ENCODE results near the gene MTHFD1L. TPM values are rescaled to one million over a fixed set of nuclear protein-coding genes. Genes with fewer than 3 reads are reported as not detected.

The MTHFD1L gene
- total and polyA plus RNA-seq, 9 of the 15 experiments (the other 6 are each of a cell fraction or from before 2014, with no cell fraction given), result 20.9 to 128 (median 61.0) TPM

DNA sequence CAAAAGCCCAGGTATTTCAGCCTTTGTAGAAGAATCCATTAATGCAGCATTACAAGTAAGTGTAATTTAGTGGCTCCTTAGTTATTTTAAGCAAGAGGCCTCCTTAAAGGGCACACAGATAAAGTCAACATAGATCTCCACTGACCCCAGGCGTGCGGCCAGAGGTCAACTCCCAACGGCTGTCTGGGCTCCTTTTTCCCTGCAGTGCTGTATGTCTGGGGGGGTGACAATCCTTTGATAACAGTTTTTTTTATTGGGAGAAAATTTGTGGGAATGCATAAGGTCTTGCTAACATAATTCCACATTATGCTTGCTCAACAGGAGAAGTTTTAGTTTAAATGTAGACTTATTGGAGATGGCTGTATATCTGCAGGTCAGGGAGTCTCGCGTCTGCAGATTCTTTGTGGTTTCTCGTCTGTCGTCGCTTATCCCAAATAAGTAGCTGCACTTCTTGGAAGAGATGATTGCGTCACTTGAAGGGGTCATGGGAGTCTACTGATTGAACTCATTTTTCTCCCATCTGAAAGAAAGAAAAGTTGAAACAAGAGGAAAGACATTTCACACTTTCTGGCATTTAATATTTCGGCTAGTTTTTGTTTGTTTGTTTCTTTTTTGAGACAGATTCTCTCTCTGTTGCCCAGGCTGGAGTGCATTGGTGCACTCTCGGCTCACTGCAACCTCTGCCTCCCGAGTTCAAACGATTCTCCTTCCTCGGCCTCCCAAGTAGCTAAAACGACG, 222.5 kb downstream of the MTHFD1L start (continued):
- TF ChIP-seq, protein P1, sequence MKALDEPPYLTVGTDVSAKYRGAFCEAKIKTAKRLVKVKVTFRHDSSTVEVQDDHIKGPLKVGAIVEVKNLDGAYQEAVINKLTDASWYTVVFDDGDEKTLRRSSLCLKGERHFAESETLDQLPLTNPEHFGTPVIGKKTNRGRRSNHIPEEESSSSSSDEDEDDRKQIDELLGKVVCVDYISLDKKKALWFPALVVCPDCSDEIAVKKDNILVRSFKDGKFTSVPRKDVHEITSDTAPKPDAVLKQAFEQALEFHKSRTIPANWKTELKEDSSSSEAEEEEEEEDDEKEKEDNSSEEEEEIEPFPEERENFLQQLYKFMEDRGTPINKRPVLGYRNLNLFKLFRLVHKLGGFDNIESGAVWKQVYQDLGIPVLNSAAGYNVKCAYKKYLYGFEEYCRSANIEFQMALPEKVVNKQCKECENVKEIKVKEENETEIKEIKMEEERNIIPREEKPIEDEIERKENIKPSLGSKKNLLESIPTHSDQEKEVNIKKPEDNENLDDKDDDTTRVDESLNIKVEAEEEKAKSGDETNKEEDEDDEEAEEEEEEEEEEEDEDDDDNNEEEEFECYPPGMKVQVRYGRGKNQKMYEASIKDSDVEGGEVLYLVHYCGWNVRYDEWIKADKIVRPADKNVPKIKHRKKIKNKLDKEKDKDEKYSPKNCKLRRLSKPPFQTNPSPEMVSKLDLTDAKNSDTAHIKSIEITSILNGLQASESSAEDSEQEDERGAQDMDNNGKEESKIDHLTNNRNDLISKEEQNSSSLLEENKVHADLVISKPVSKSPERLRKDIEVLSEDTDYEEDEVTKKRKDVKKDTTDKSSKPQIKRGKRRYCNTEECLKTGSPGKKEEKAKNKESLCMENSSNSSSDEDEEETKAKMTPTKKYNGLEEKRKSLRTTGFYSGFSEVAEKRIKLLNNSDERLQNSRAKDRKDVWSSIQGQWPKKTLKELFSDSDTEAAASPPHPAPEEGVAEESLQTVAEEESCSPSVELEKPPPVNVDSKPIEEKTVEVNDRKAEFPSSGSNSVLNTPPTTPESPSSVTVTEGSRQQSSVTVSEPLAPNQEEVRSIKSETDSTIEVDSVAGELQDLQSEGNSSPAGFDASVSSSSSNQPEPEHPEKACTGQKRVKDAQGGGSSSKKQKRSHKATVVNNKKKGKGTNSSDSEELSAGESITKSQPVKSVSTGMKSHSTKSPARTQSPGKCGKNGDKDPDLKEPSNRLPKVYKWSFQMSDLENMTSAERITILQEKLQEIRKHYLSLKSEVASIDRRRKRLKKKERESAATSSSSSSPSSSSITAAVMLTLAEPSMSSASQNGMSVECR (CRISPR knock-in tag; IDR thresholded peaks at IDR 0.05), result no peak
- TF ChIP-seq SMAD3 (CRISPR knock-in tag; conservative IDR thresholded peaks at IDR 0.05) (no peak), ZNF589 (CRISPR knock-in tag; IDR thresholded peaks at IDR 0.05; ENCODE audit: low read depth) (0 out of 2 replicates have a peak, but pooled peaks have one; percentile 44), ZBTB33 (CRISPR knock-in tag; IDR thresholded peaks at IDR 0.05) (no peak), FOXP1 (CRISPR knock-in tag; IDR thresholded peaks at IDR 0.05) (no peak), ZNF253 (CRISPR knock-in tag; conservative IDR thresholded peaks at IDR 0.05) (no peak), ZNF121 (CRISPR knock-in tag; conservative IDR thresholded peaks at IDR 0.05) (no peak), PTRF (tag; IDR thresholded peaks at IDR 0.05) (no peak), ZNF212 (CRISPR knock-in tag; IDR thresholded peaks at IDR 0.05) (no peak), HDGF (IDR thresholded peaks at IDR 0.05) (no peak), PML (IDR thresholded peaks at IDR 0.05; ENCODE audit: low read length) (peak; percentile 56; the same call in 1 of the 2 replicates), ZNF175 (CRISPR knock-in tag; IDR thresholded peaks at IDR 0.05; ENCODE audit: low read depth) (0 out of 2 replicates have a peak, but pooled peaks have one; percentile 54), PURB (CRISPR knock-in tag; IDR thresholded peaks at IDR 0.05; ENCODE audit: low read depth) (no peak), ATF6 (CRISPR knock-in tag; IDR thresholded peaks at IDR 0.05) (no peak), FOXK1 (CRISPR knock-in tag; IDR thresholded peaks at IDR 0.05; ENCODE audit: borderline replicate concordance) (no peak), ZNF239 (CRISPR knock-in tag; IDR thresholded peaks at IDR 0.05) (no peak)
- TF ChIP-seq, protein P2, sequence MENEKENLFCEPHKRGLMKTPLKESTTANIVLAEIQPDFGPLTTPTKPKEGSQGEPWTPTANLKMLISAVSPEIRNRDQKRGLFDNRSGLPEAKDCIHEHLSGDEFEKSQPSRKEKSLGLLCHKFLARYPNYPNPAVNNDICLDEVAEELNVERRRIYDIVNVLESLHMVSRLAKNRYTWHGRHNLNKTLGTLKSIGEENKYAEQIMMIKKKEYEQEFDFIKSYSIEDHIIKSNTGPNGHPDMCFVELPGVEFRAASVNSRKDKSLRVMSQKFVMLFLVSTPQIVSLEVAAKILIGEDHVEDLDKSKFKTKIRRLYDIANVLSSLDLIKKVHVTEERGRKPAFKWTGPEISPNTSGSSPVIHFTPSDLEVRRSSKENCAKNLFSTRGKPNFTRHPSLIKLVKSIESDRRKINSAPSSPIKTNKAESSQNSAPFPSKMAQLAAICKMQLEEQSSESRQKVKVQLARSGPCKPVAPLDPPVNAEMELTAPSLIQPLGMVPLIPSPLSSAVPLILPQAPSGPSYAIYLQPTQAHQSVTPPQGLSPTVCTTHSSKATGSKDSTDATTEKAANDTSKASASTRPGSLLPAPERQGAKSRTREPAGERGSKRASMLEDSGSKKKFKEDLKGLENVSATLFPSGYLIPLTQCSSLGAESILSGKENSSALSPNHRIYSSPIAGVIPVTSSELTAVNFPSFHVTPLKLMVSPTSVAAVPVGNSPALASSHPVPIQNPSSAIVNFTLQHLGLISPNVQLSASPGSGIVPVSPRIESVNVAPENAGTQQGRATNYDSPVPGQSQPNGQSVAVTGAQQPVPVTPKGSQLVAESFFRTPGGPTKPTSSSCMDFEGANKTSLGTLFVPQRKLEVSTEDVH (IDR thresholded peaks at IDR 0.05; ENCODE audit: low read depth, partially characterized antibody), result peak; percentile 49

Measured in K562 (cell line).